Left lobe of liver (tissue), 2 donors: Measurements from ENCODE around the gene DNM2. TPM values are rescaled to one million over a fixed set of nuclear protein-coding genes. Genes with fewer than 3 reads are reported as not detected.
"Not testable (repeated sequence)": the region's sequence is repeated elsewhere in the genome, so short reads cannot be mapped to it uniquely, and the experiment has no call there.

Experiments
- ATAC-seq: fragments of 200-7000 bp; cut with Tn5 transposase; one replicate; pipeline ENCODE4 v1.9.1; 2020; ENCODE audit warnings: mild to moderate bottlenecking, moderate library complexity
- DNase-seq: peaks from one replicate; pipeline ENCODE4 v3.0.0-alpha.2; 2020; ENCODE audit warnings: low spot score
- total RNA-seq: library from RNA; stranded (reverse); gene quantifications from one replicate; pipeline ENCODE4 v1.2.1, GENCODE V29; 2021
- donor health status: DM: no; HTN: no; CAD: no; lungs with moderate emphysema.
- donor health status: DM: no; HTN: yes; CAD: no.

Gene DNM2
- total RNA-seq, 1 donor from 2014 or later, result 64.8 TPM

DNA sequence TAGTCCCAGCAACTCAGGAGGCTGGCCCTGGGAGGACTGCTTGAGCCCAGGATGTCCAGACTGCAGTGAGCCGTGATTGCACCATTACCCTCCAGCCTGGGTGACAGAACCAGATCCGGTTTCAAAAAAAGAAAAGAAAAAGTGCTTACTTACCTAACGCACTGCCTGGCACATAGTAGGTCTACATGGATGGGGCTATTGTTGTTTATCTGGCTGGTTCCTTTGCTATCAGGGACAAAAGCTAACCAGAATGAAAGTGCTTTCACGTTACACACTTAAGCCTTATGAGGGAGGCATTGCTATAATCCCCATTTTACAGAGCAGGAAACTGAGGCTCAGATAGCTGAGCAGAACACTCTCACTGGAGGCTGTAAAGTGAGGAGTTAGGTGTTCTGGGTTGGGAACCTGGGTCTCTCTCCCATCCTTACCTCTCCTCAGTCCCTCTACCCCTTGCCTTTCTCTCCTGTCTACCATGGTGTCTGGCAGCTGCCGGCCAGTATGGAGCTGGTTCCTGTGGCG is 2.8 kb downstream of the DNM2 start:
- no peak for DNase-seq
- no peak for ATAC-seq

DNA sequence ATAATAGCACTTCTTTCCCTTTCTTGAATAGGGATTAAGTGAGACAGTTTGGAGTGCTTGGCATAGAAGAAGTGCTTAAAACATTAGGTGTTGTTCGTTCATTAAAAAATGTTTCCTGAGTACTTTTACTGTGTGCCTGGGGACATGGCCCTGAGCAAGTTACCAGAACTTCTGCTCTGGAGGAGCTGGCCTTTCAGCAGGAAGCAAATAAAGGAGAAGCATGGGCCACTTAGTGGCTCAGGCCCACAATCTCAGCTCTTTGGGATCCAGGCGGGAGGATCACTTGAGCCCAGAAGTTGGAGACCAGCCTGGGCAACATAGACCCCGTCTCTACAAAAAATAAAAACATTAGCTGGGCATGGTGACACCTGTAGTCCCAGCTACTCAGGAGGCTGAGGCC is 5.7 kb downstream of the DNM2 start:
- no peak for DNase-seq
- no peak for ATAC-seq

DNA sequence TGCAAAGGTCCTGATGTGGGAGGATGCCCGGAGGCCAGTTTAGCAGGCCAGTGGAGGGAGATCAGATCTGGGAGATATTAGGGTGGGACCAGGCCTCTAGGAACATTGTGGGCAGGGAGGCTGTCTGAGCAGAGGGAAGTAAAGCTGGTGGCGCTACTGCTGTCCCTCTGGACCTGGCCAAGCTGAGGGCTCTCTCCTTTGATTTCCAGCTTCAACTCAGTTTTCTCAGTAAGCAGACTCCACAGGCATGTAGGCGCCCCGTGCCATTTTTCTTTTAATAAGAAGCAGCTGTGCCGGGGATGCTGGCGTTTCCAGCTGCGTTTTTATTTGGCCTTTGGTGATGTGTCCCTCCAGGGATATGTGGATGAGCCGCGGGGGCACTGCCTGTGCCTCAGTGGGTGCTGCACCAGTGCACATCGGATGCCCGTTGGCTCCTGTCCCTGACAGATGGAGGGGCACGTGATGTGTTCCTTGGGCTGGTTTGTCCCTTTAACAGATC is 6.7 kb downstream of the DNM2 start:
- DNase-seq, result no peak
- no peak for ATAC-seq

DNA sequence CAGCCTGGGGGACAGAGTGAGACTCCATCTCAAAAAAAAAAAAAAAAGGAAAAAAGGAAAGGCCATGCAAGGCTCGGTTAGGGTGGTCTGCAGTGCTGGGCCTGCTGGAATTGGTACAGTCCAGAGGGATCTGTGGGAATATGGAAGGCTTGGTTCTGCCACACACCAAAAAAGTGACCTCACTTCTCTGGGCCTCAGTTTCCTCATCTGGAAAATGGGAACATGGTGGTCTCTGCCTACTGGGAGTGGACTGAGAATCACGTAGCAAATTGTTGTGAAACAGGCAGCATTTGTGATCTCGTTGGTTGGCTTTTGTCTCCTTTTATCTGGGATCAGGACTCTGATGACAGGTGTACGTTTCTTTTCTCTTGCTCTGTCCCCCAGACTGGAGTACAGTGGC is 7.5 kb downstream of the DNM2 start:
- DNase-seq, result no peak
- no peak for ATAC-seq

DNA sequence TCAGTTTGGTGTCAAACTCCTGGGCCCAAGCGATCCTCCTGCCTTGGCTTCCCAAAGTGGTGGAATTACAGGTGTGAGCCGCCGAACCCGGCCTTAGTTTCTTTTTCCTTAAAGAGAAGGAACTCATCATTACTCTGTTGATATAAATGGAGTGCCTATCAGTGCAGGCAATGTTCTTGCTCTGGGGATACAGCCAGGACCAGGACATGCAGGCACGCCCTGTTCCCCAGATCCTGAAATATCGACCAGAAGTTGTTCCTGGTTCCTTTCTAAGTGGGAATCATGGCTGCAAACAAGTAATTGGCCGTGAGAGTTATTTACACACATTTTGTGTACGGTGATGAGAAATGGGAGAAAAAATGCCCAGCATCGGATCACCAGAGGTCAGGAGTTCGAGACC is 8.4 kb downstream of the DNM2 start:
- ATAC-seq (no peak), DNase-seq (no peak)

DNA sequence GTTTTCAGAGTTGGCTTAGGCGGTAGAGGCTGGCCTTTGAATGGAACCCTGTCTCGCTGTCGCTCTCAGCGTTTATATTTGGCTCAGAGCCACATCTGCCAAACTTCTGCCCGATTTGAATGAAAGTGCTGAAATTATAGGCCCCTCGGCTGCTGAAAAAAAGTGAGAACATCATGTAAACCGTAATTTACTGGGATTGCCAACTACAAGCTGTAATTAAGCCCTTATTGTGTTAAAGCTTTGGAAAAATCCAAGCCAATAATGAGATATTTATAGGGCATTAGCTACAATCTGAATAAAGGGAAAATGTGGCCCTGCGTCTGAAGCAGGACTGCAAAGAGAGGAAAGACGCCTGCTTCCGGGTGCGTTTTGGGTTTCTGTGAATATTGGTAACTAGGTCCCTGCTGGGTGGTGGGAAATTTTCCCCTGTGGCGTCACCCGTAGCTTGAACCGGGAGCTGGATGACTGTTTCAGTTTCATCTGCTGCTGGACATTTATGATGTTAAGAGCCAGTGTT is 9.9 kb downstream of the DNM2 start:
- ATAC-seq (no peak), DNase-seq (no peak)

DNA sequence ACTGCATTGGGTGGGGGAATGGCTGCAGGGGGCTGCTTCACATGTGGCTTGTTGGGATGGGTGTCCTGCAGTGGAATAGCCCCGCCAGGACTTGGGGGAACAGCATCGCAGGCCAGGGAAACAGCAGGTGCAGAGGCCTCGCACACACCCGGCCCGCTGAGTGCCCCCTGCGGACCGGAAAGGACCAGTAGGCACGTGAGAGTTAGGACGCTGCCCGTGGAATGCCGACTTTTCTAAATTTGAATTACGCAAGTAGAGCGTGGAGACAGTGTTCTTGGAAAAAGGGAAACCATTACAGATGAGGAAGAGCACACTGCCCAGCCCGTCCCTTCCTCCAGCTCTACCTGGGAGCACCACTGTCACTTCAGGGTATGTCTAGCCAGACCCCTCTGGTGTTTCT is 11.5 kb downstream of the DNM2 start:
- peak; percentile 16 for ATAC-seq
- no peak for DNase-seq

DNA sequence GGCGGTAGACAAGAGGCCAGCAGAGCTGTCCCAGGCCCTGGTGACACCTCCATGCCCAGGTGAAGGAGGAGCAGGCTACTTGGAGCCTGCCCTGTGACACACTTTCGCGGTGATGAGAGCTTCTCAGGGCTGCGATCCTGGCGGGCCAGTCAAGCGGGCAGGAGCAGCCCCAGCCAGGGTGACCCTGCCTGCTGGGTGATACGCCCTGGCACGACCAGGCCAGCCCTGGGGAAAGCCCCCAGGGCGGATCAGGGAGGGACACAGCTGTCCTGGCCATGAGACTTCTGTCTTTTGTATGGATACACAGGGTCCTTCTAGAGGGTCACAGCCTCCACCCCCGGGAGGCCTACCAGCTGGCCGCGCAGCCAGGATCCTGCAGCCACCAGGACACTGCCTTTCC is 13.1 kb downstream of the DNM2 start:
- peak; percentile 20 for ATAC-seq
- DNase-seq, result no peak

DNA sequence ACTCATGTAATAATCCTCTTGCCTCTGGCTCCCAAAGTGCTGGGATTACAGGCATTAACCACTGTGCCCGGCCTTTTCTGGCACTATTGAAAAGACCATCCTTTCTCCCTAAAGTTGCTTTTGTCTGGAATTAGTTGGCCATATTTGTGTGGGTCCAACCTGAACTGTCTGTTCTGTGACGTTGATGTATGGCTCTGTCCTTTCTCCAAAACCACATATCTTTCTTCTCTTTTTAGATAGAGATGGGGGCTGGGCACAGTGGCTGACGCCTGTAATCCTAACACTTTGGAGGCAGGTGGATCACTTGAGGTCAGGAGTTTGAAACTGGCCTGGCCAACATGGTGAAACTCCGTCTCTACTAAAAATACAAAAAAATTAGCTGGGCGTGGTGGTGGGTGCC is 17.9 kb downstream of the DNM2 start:
- DNase-seq (no peak), ATAC-seq (no peak)

DNA sequence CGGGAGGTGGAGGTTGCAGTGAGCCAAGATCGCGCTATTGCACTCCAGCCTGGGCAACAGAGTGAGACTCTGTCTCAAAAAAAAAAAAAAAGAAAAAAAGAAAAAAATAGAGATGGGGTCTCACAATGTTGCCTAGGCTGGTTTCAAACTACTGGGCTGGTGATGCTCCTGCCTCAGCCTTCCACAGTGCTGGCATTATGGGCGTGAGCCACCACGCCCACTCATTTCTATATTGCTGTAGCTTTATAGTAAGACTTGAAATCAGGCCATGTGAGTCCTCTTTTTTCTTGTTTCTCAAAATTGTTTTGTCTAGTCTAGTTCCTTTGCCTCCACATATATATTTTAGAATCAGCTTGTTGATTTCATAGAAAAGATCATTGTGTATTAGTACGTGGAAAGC is 18.3 kb downstream of the DNM2 start:
- DNase-seq (no peak), ATAC-seq (no peak)

DNA sequence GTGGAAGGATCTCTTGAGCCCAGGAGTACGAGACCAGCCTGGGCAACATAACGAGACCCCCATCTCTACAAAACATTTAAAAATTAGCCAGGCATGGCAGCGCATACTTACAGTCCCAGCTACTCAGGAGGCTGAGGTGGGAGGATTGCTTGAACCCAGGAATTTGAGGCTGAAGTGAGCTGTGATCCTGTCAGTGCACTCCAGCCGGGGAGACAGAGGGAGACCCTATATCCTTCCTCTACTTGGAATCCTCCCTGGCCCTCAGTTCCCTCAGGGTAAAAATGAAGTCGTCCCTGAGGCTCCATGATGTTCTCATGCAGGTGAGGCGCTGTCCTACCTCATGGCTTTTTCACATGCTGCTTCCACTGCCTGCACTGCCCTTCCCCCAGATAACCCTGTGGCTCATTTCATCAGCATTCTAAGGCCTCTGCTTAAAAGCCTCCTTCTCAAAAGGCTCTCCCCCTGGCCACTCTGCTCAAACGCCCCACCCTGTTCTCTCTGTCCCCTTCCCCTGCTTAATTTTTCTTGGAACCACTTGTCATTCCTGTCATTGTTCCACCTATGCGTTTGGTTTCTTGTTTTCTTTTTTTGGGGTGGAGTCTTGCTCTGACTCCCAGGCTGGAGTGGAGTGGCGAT is 19.2 kb downstream of the DNM2 start:
- no peak for ATAC-seq
- no peak for DNase-seq

DNA sequence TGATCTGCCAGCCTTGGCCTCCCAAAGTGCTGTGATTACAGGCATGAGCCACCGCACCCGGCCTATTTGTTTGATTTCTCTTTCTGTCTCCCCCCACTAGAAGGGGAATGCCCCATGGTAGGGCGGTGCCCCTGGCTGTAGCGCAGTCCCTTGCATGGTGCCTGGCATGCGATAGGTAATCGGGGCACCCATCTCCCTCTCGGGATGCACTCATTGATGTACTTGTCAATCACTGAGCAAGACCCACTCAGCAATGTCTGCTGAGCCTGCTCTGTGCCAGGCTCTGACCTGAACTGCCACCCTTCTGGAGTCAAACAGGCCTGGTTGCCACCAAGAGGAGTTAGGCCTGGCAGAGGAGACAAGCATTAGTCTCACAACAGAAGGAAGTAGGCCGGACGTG is 19.8 kb downstream of the DNM2 start:
- DNase-seq (no peak), ATAC-seq (peak; percentile 10)

DNA sequence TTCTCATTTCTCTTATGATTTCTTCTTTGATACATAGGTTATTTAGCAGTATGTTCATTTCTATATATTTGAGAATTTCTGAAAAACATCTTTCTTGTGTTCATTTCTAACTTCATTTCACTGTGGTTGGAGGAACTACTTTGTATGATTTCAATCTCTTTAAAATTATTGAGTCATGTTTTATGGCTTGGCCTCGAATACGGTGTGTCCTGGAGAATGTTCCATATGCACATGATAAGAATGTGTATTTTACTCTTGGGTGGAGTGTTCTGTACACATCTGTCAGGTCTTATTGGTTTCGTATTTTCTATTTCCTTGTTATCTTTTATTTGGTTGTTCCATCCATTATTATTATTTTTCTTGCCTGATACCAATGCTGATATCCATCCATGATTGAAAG is 22.9 kb downstream of the DNM2 start:
- no peak for ATAC-seq
- no peak for DNase-seq

DNA sequence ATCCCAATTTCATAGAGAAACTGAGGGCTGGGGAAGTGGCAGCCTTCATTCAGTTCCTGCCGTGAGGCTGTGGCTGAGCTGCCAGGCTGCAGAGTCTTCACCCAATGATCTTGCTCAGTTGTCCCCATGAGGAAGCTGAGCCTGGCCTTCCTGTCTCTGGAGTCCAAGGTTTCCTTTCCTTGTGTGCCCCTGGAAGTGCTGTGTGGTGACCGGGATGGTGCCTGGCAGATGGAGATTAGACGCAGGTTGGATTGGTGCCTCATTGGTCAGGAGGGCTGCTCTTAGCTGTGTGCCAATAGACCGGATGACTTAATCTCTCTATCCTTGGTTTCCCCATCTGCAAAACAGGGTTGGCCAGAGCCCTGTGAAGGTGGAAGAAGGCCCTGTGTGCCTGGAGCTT is 24.6 kb downstream of the DNM2 start:
- DNase-seq, result no peak
- peak; percentile 6 for ATAC-seq

DNA sequence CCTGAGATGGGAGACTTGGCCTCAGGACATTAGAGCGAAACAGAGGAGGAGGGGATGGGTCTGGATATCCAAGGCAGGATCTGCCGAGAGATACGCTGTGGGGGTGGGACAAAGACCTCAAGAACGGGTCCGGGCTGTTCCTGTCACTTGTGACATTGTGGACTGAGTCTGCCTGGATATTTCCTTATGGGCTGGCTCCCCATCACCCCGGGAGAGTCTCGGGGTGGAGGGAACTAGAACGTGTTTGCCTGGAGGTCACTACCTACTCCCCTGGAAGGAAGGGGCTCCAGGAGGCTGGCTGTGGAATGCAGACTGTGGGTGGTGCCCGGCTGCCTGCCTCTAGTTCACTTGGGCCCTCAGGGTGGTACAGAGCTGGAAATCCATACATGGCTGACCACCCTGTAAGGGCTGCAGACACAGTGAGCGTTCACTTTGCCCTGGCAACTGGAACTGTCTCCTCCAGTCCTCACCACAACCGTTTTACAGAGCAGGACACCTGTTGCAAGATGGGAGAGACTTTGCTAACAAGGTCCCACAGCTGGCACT is 26.4 kb downstream of the DNM2 start:
- peak; percentile 1 for ATAC-seq
- no peak for DNase-seq

DNA sequence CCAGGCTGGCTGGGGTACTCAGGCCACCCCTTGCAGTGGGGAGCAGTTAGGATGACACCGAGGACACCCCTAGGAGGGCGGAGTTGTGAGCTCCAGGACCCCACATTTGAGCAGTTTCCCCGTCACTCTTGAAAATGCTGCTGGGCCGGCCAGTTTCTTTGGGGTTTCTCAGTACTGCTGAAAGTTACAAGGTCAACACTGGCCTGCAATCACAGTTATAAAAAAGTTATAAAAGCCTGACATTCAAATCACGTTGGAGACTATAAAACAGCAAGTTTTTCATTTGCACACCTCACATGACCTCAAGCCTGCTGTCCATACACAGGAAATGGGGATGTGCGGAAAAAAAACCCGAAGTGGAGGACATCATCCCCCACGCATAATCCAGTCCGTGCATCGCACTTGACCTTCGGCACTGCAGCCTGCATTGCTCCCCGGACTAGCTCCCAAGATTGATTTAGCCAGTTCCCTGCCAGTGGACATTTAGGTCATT is 27.0 kb downstream of the DNM2 start:
- DNase-seq, result peak; percentile 77

DNA sequence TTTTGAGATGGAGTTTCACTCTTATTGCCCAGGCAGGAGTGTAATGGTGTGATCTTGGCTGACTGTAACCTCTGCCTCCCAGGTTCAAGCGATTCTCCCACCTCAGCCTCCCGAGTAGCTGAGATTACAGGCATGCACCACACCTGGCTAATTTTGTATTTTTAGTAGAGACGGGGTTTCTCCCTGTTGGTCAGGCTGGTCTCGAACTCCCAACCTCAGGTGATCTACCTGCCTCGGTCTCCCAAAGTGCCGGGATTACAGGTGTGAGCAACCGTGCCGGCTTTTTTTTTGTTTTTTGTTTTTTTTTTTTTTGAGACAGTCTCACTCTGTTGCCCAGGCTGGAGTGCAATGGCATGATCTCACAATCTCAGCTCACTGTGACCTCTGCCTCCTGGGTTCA is 28.6 kb downstream of the DNM2 start:
- DNase-seq, ATAC-seq: not testable (repeated sequence)

More for the DNA sequence above, 27.0 kb downstream of the DNM2 start:
- ATAC-seq, result peak; percentile 69

DNA sequence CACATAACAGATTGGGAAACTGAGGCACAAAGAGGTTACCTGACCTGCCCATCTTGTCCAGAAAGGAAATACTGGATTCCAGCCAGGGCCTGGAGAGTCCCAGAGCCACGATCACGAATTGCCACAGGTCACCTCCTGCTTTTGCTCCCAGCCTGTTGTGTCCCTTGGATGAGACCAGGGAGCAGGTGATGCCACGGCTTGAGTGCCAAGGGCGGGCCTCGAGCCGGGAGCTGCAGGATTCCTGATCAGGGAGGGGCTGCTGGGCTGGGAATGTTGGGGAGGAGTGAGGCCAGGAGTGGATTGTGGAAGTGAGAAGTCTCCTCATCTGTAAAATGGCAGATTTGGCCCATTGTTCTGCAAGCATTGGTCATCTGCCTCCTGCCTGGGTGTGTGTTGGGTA is 29.4 kb downstream of the DNM2 start:
- DNase-seq (no peak), ATAC-seq (no peak)

DNA sequence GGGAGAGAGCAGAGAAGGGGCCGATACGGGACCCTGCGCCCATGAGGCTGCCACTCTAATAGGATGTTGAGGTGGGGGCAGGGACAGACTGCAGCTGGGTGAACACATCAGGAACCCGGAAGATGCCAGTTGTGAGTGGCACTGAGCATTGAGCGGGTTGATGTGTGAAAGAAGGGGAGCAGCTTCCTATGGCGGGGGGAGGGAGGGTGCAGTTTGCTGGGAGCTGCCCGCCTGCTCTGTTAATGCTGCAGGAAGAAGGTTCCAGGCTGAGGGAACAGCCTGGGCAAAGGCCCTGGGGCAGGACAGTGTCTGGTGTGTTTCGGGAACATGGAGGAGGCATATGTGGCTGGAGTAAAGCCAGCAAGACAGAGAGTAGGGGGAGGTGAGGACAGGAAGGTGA is 29.8 kb downstream of the DNM2 start:
- ATAC-seq (no peak), DNase-seq (no peak)

DNA sequence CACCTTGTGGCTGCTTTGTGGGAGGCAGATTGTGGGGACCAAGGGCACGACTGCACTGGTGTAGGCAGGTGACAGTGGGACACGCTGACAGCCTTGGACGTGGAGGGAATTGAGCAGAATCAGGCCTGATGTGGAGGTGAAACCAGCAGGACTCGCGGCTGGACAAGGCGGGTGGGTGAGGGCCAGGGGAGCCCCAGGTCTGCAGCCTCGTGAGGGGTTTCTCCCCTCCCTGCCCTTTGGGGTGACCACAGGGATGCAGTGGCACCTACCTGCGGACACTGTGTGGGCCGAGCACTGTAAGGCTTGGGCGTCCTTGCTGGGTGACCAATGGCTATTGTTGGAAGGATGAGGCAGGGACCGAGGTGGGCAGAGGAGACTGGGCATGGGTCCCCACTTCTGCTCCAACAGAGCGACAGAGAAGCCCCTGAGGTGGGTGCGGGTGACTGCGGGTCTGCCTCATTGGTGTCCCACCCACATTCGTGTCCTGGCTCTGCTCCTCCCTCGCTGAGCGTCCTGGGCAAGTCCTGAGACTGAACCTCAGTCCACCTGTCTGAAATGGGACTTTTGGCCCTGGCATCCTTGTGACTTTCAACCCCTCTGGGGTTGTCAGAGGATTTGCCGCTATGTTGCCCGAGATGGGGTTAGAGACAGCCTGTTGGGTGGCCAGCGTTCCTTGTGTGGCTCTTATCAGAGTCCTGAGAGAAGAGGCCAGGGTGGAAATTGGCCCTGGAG is 30.5 kb downstream of the DNM2 start:
- no peak for DNase-seq
- peak; percentile 33 for ATAC-seq

DNA sequence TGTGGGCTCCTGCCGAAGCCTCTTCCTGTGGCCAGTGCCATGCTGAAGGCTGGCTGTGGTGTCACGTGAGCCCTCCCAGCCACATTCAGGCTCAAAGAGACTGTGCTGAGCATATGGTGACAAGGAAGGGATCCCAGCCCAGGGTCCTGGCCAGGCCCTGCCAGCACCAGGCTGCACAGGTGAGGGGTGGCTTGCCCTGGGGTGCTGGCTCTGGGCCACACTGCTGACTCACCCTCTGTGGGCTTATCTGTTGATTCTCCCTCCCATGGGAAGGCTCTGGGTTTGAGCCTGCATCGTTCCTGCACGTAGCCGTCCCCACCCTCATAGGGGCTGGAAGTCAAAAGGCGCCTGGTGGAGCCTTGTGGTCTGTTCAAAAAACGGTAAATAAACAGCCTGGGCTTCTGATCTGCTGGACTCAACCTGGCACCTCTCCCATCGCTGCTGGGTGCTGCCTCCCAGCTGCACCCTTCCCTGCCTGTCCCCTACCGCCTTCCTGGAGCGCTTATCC is 31.1 kb downstream of the DNM2 start:
- DNase-seq (peak; percentile 73), ATAC-seq (peak; percentile 58)
